MCF 10A (cell line): ENCODE measurements around the gene NUPR1. TPM values are rescaled to one million over a fixed set of nuclear protein-coding genes. Genes with fewer than 3 reads are reported as not detected.

Source experiments
- BruUV-seq: library from RNA; stranded (reverse); fragments of 400-500 nt; replicated peaks from 2 replicates; lab custom pipeline; 2021; lab: Mats Ljungman, UMichigan
- CTCF ChIA-PET: fragments of 300-600 bp; sonication (Branson Sonifier 250); formaldehyde crosslinking; extraction: SDS; loops from one replicate; lab custom pipeline; 2021; ENCODE audit warnings: antibody characterized with exemption, inconsistent platforms; lab: Yijun Ruan, JAX
- POLR2A ChIA-PET: fragments of 300-600, 350-650 bp; sonication (Branson Sonifier 250); formaldehyde crosslinking; extraction: SDS; loops from one replicate; lab custom pipeline; 2020; ENCODE audit warnings: antibody characterized with exemption, inconsistent platforms; lab: Yijun Ruan, JAX
- DNase-seq: peaks from one replicate; pipeline ENCODE4 v3.0.0-alpha.2; 2018; ENCODE audit not compliant: unreplicated experiment
- H3K27ac Mint-ChIP-seq: one replicate; pipeline ENCODE4 v1.8.0; 2022; ENCODE audit warnings: mild to moderate bottlenecking, low read depth, mixed read lengths; ENCODE audit not compliant: unreplicated experiment
- H3K27me3 Mint-ChIP-seq: one replicate; pipeline ENCODE4 v1.8.0; 2022; ENCODE audit warnings: mixed read lengths; ENCODE audit not compliant: insufficient read depth, unreplicated experiment
- H3K36me3 Mint-ChIP-seq: one replicate; pipeline ENCODE4 v1.8.0; 2022; ENCODE audit warnings: mild to moderate bottlenecking, moderate library complexity, mixed read lengths; ENCODE audit not compliant: insufficient read depth, unreplicated experiment
- H3K4me1 Mint-ChIP-seq: one replicate; pipeline ENCODE4 v1.8.0; 2022; ENCODE audit warnings: mixed read lengths; ENCODE audit not compliant: insufficient read depth, unreplicated experiment
- H3K4me3 Mint-ChIP-seq: one replicate; pipeline ENCODE4 v1.8.0; 2022; ENCODE audit warnings: mild to moderate bottlenecking, moderate library complexity, mixed read lengths; ENCODE audit not compliant: unreplicated experiment
- H3K9me3 Mint-ChIP-seq: one replicate; pipeline ENCODE4 v1.8.0; 2022; ENCODE audit warnings: mixed read lengths; ENCODE audit not compliant: unreplicated experiment
- CTCF ChIP-seq: fragments of 200-600 bp; IDR thresholded peaks from one replicate; pipeline ENCODE4 v1.8.0; 2022; ENCODE audit warnings: antibody characterized with exemption, mild to moderate bottlenecking; ENCODE audit not compliant: unreplicated experiment
- intact Hi-C: fragments of 100-400 bp; cut with micrococcal nuclease; formaldehyde crosslinking; loops from 2 replicates; pipeline ENCODE4 v1.14.1; 2022
- total RNA-seq: library from RNA; stranded (reverse); gene quantifications from 2 replicates; pipeline ENCODE4 v1.2.3, GENCODE V29; 2022

The NUPR1 gene
- total RNA-seq, 1 experiment from 2014 or later: 291 TPM

DNA sequence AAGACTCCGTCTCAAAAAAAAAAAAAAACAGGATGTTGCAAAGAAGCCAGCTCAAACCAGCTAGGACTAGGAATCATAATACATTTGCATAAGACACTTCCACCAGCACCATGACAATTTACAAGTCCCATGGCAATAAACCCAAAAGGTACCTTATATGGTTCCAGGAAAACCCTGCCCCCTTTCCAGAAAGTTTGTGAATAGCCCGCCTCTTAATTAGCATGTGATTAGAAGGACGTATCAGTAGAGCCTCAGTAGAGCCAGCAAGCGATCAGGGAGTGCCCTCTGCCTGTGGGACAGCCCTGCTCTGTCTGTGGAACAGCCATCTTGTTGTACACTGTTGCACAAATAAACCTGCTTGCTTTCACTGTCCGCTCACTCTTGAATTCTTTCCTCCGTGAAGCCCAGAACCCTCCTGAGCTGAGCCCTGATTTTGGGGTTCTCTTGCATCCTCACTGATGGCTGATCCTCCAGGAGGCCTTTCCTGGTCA is 14.0 kb downstream of the NUPR1 start:
- DNase-seq: no peak
- TF ChIP-seq CTCF: no peak
- ChIA-PET CTCF (interaction anchor here (0.6 kb wide), 1 partner anchor 13 kb away, joined by 5 read pairs; no protein-coding TSS in a partner anchor), POLR2A (interaction anchor here (0.6 to 2.0 kb wide), 2 partner anchors 15 to 32 kb away, joined by 3 to 11 read pairs; partner anchors contain the start of gene NUPR1)
- H3K4me3 Mint-ChIP-seq: no peak overlapping the region
- no peaks in the 10 kb centered on the region for H3K9me3 Mint-ChIP-seq
- no peaks in the 10 kb centered on the region for H3K27me3 Mint-ChIP-seq
- H3K36me3 Mint-ChIP-seq: no peaks in the 10 kb centered on the region
- H3K27ac Mint-ChIP-seq: no peak overlapping the region
- intact Hi-C loops: no loop called here
- no TSS peak for BruUV-seq
- no peaks in the 10 kb centered on the region for H3K4me1 Mint-ChIP-seq

GRCh38 chr16:28522792-28523191 is 16.0 kb downstream of the NUPR1 start:
- CTCF ChIA-PET: no interaction called here

GRCh38 chr16:28521436-28521835 is 17.3 kb downstream of the NUPR1 start:
- intact Hi-C loops: no loop called here
- no peak for TF ChIP-seq CTCF
- ChIA-PET CTCF (no interaction called here), POLR2A (interaction anchor here (1.3 kb wide), 1 partner anchor 30 kb away, joined by 3 read pairs; the partner anchor contains the start of gene CLN3)
- no peaks in the 10 kb centered on the region for H3K9me3 Mint-ChIP-seq
- H3K36me3 Mint-ChIP-seq: no peaks in the 10 kb centered on the region
- no peak overlapping the region for H3K4me3 Mint-ChIP-seq
- no TSS peak for BruUV-seq
- H3K4me1 Mint-ChIP-seq: no peaks in the 10 kb centered on the region
- H3K27me3 Mint-ChIP-seq: no peaks in the 10 kb centered on the region
- no peak overlapping the region for H3K27ac Mint-ChIP-seq
- no peak for DNase-seq

More at GRCh38 chr16:28522792-28523191, 16.0 kb downstream of the NUPR1 start:
- DNase-seq: no peak
- no peaks in the 10 kb centered on the region for H3K27me3 Mint-ChIP-seq
- no peak overlapping the region for H3K4me3 Mint-ChIP-seq
- H3K9me3 Mint-ChIP-seq: no peaks in the 10 kb centered on the region
- no peaks in the 10 kb centered on the region for H3K4me1 Mint-ChIP-seq
- no peak overlapping the region for H3K27ac Mint-ChIP-seq
- no peak for TF ChIP-seq CTCF
- POLR2A ChIA-PET: interaction anchor here (2.0 kb wide), 1 partner anchor 17 kb away, joined by 11 read pairs; the partner anchor contains the start of gene NUPR1
- H3K36me3 Mint-ChIP-seq: no peaks in the 10 kb centered on the region
- BruUV-seq: no TSS peak
- intact Hi-C loops: no loop called here

DNA sequence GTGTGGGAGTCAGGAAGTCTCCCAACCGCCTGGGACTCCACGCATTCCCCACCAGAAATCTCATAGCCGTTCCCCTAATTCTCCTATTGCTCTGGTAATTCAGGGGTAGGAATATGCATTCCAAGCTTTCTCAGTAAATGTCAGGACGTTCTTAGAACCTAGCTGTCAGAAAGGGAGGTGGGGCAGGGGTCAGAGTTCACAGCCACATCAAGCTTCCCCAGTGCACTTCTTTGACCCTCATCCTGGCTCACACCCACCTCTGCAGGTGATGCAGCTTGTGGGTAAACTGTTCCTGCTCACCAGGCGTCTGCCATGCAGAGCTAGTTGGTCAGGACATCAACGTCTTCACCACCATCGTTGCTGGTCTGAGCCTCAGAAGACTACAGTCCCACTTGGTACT is 18.1 kb downstream of the NUPR1 start:
- no peaks in the 10 kb centered on the region for H3K4me1 Mint-ChIP-seq
- no peak overlapping the region for H3K4me3 Mint-ChIP-seq
- no peaks in the 10 kb centered on the region for H3K36me3 Mint-ChIP-seq
- intact Hi-C loops: no loop called here
- POLR2A ChIA-PET: interaction anchor here (1.3 kb wide), 1 partner anchor 29 kb away, joined by 3 read pairs; the partner anchor contains the start of gene CLN3
- no peak overlapping the region for H3K27ac Mint-ChIP-seq
- no peaks in the 10 kb centered on the region for H3K9me3 Mint-ChIP-seq
- no peak for DNase-seq
- CTCF ChIA-PET: no interaction called here
- BruUV-seq: no TSS peak
- H3K27me3 Mint-ChIP-seq: no peaks in the 10 kb centered on the region
- TF ChIP-seq CTCF: no peak
